IMR-90 (cell line): ENCODE data around the gene PRKACA.
"Not testable (repeated sequence)": the region's sequence is repeated elsewhere in the genome, so short reads cannot be mapped to it uniquely, and the experiment has no call there.

Experiments
- BHLHE40 ChIP-seq: fragments of 150-350 bp; IDR thresholded peaks from 2 replicates; pipeline ENCODE4 v1.6.1; 2016; ENCODE audit warnings: mild to moderate bottlenecking, low read depth, low read length
- CEBPB ChIP-seq: IDR thresholded peaks from 2 replicates; pipeline ENCODE4 v1.6.1; 2012; ENCODE audit warnings: low read depth, low read length, improper control_type of control experiment
- CHD1 ChIP-seq: IDR thresholded peaks from 2 replicates; pipeline ENCODE4 v1.6.1; 2012; ENCODE audit warnings: low read depth, low read length, improper control_type of control experiment
- FOS ChIP-seq: fragments of 150-350 bp; IDR thresholded peaks from 2 replicates; pipeline ENCODE4 v1.6.1; 2016; ENCODE audit warnings: low read depth, low read length
- MXI1 ChIP-seq: IDR thresholded peaks from 2 replicates; pipeline ENCODE4 v1.6.1; 2012; ENCODE audit warnings: low read depth, mild to moderate bottlenecking, low read length, moderate library complexity, borderline replicate concordance
- POLR2A ChIP-seq: IDR thresholded peaks from 2 replicates; pipeline ENCODE4 v1.6.1; 2012; ENCODE audit warnings: mild to moderate bottlenecking, low read depth, low read length
- RAD21 ChIP-seq: IDR thresholded peaks from 2 replicates; pipeline ENCODE4 v1.6.1; 2012; ENCODE audit warnings: low read length, improper control_type of control experiment
- RCOR1 ChIP-seq: IDR thresholded peaks from 2 replicates; pipeline ENCODE4 v1.6.1; 2012; ENCODE audit warnings: mild to moderate bottlenecking, low read length, improper control_type of control experiment; ENCODE audit not compliant: insufficient replicate concordance
- SMC3 ChIP-seq: fragments of 150-350 bp; IDR thresholded peaks from 2 replicates; pipeline ENCODE4 v1.6.1; 2016; ENCODE audit warnings: low read depth, mild to moderate bottlenecking, antibody characterized with exemption, low read length, moderate library complexity
- TF ChIP-seq, protein P1 (sequence below): fragments of 150-350 bp; IDR thresholded peaks from 2 replicates; pipeline ENCODE4 v1.6.1; 2017; ENCODE audit warnings: mild to moderate bottlenecking, antibody characterized with exemption, low read length, low read depth
- TF ChIP-seq, protein P2 (sequence below): conservative IDR thresholded peaks from 2 replicates; pipeline ENCODE4 v1.5.1; 2012; ENCODE audit warnings: mild to moderate bottlenecking, low read depth, low read length, improper control_type of control experiment
- TF ChIP-seq, protein P3 (sequence below): fragments of 150-350 bp; IDR thresholded peaks from 2 replicates; pipeline ENCODE4 v1.6.1; 2016; ENCODE audit warnings: low read depth, mild to moderate bottlenecking, low read length, moderate library complexity, borderline replicate concordance

DNA sequence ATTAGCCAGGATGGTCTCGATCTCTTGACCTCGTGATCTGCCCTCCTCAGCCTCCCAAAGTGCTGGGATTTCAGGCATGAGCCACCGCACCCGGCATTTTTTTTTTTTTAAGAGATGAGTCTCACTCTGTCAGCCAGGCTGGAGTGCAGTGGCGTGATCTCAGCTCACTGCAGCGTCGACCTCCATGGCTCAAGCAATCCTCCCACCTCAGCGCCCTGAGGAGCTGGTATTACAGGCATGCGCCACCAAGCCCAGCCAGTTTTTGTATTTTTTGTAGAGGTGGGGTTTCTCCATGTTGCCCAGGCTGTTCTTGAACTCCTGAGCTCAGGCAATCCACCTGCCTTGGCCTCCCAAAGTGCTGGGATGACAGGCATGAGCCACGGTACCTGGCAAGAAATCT is 69.7 kb downstream of the PRKACA start:
- TF ChIP-seq, protein P1, sequence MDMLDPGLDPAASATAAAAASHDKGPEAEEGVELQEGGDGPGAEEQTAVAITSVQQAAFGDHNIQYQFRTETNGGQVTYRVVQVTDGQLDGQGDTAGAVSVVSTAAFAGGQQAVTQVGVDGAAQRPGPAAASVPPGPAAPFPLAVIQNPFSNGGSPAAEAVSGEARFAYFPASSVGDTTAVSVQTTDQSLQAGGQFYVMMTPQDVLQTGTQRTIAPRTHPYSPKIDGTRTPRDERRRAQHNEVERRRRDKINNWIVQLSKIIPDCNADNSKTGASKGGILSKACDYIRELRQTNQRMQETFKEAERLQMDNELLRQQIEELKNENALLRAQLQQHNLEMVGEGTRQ = not testable (repeated sequence)
- TF ChIP-seq POLR2A, CHD1, FOS, RCOR1, SMC3, CEBPB, RAD21, BHLHE40, MXI1: not testable (repeated sequence)
- TF ChIP-seq, protein P2, sequence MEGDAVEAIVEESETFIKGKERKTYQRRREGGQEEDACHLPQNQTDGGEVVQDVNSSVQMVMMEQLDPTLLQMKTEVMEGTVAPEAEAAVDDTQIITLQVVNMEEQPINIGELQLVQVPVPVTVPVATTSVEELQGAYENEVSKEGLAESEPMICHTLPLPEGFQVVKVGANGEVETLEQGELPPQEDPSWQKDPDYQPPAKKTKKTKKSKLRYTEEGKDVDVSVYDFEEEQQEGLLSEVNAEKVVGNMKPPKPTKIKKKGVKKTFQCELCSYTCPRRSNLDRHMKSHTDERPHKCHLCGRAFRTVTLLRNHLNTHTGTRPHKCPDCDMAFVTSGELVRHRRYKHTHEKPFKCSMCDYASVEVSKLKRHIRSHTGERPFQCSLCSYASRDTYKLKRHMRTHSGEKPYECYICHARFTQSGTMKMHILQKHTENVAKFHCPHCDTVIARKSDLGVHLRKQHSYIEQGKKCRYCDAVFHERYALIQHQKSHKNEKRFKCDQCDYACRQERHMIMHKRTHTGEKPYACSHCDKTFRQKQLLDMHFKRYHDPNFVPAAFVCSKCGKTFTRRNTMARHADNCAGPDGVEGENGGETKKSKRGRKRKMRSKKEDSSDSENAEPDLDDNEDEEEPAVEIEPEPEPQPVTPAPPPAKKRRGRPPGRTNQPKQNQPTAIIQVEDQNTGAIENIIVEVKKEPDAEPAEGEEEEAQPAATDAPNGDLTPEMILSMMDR = not testable (repeated sequence)
- TF ChIP-seq, protein P3, sequence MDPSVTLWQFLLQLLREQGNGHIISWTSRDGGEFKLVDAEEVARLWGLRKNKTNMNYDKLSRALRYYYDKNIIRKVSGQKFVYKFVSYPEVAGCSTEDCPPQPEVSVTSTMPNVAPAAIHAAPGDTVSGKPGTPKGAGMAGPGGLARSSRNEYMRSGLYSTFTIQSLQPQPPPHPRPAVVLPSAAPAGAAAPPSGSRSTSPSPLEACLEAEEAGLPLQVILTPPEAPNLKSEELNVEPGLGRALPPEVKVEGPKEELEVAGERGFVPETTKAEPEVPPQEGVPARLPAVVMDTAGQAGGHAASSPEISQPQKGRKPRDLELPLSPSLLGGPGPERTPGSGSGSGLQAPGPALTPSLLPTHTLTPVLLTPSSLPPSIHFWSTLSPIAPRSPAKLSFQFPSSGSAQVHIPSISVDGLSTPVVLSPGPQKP = not testable (repeated sequence)
